A549 (cell line): ENCODE results near the gene PLIN4. TPM values are rescaled to one million over a fixed set of nuclear protein-coding genes. Genes with fewer than 3 reads are reported as not detected.

Source experiments
- ATAC-seq, 2 experiments: fragments of 200-7000 bp in 1 of 2; fragments of >200 bp in 1 of 2; cut with Nextera tagmentation in 1 of 2; cut with Tn5 transposase in 1 of 2; 3 replicates each; pipeline versions ENCODE4 v1.8.0 to v1.9.1; 2018 to 2020; ENCODE audit warnings: mild to moderate bottlenecking in 1 of 2, moderate library complexity in 1 of 2
- CTCF ChIA-PET: fragments of 300-600 bp; sonication (Branson Sonifier 250); formaldehyde crosslinking; extraction: SDS; loops from one replicate; lab custom pipeline; 2021; ENCODE audit warnings: antibody characterized with exemption, inconsistent platforms; lab: Yijun Ruan, JAX
- POLR2A ChIA-PET: fragments of 350-600 bp; formaldehyde crosslinking; extraction: SDS; loops from one replicate; lab custom pipeline; 2021; ENCODE audit warnings: antibody characterized with exemption, inconsistent platforms; lab: Yijun Ruan, JAX
- DNase-seq, 2 experiments: peaks; one replicate each; pipeline versions ENCODE4 v3.0.0 to v3.0.0-alpha.2; 2011 to 2016; ENCODE audit warnings: low read depth in 1 of 2, low spot score in 1 of 2
- FAIRE-seq: peaks from 2 replicates; lab custom pipeline; 2011; peaks lifted over from hg19 to GRCh38; lab: Jason Lieb, UNC
- H3K27ac ChIP-seq, 2 experiments: fragments of >200 bp; sonication (Bioruptor Twin); formaldehyde crosslinking; 3 replicates each; pipeline ENCODE4 v1.5.1; 2016 to 2017
- H3K4me1 ChIP-seq: fragments of >200 bp; sonication (Bioruptor Twin); formaldehyde crosslinking; 3 replicates; pipeline ENCODE4 v1.6.1; 2016
- H3K4me2 ChIP-seq: fragments of >200 bp; sonication (Bioruptor Twin); formaldehyde crosslinking; 3 replicates; pipeline ENCODE4 v1.6.1; 2016
- H3K4me3 ChIP-seq: fragments of >200 bp; sonication (Bioruptor Twin); formaldehyde crosslinking; 3 replicates; pipeline ENCODE4 v1.5.1; 2016
- H3K9me3 ChIP-seq: fragments of >200 bp; sonication (Bioruptor Twin); formaldehyde crosslinking; 3 replicates; pipeline ENCODE4 v1.6.1; 2016
- BCL3 ChIP-seq: fragments of >200 bp; sonication (Bioruptor Twin); formaldehyde crosslinking; IDR thresholded peaks from 3 replicates; pipeline ENCODE4 v1.6.1; 2016
- EP300 ChIP-seq, 2 experiments: fragments of >200 bp; sonication (Bioruptor Twin); formaldehyde crosslinking; IDR thresholded peaks; 2 replicates in 1 of 2; 3 replicates in 1 of 2; pipeline ENCODE4 v1.6.1; 2016 to 2017
- ESRRA ChIP-seq: fragments of 150-350 bp; IDR thresholded peaks from 2 replicates; pipeline ENCODE4 v1.6.1; 2014; ENCODE audit warnings: mild to moderate bottlenecking, low read length, borderline replicate concordance
- HOXB5 ChIP-seq: fragments of 250-450 bp; sonication (Bioruptor Pico); IDR thresholded peaks from 2 replicates; pipeline ENCODE4 v1.5.0; 2020; ENCODE audit warnings: mild to moderate bottlenecking, moderate library complexity
- MAFK ChIP-seq: fragments of 450-650 bp; IDR thresholded peaks from 2 replicates; pipeline ENCODE4 v1.6.1; 2014; ENCODE audit not compliant: partially characterized antibody
- MAX ChIP-seq: IDR thresholded peaks from 2 replicates; pipeline ENCODE4 v1.6.1; 2012
- MYC ChIP-seq: IDR thresholded peaks from 2 replicates; pipeline ENCODE4 v1.6.1; 2012; ENCODE audit warnings: mild to moderate bottlenecking, inconsistent platforms, low read length, improper control_type of control experiment, borderline replicate concordance
- NPAS2 ChIP-seq: fragments of 250-450 bp; sonication (Bioruptor Pico); IDR thresholded peaks from 2 replicates; pipeline ENCODE4 v1.8.0; 2022; ENCODE audit warnings: mild to moderate bottlenecking, moderate library complexity, borderline replicate concordance
- NR3C1 ChIP-seq: fragments of >200 bp; sonication (Bioruptor Twin); formaldehyde crosslinking; IDR thresholded peaks from 3 replicates; pipeline ENCODE4 v1.6.1; 2017
- PHF8 ChIP-seq: fragments of 200-600 bp; sonication (generic); IDR thresholded peaks from 2 replicates; pipeline ENCODE4 v1.6.1; 2016; ENCODE audit warnings: low read depth, mild to moderate bottlenecking, antibody characterized with exemption, moderate library complexity, borderline replicate concordance
- POLR2A ChIP-seq: IDR thresholded peaks from 2 replicates; pipeline ENCODE4 v1.6.1; 2012; ENCODE audit warnings: mild to moderate bottlenecking, low read length
- POLR2AphosphoS2 ChIP-seq: conservative IDR thresholded peaks from 2 replicates; pipeline ENCODE4 v1.6.1; 2012; ENCODE audit warnings: low read length, improper control_type of control experiment, inconsistent platforms
- RCOR1 ChIP-seq: fragments of 150-350 bp; IDR thresholded peaks from 2 replicates; pipeline ENCODE4 v1.6.1; 2014; ENCODE audit warnings: antibody characterized with exemption, low read length, low read depth
- REST ChIP-seq: fragments of 200-600 bp; sonication (generic); IDR thresholded peaks from 2 replicates; pipeline ENCODE4 v1.6.1; 2016; ENCODE audit warnings: antibody characterized with exemption, mild to moderate bottlenecking, moderate library complexity
- SREBF2 ChIP-seq: fragments of 450-650 bp; IDR thresholded peaks from 2 replicates; pipeline ENCODE4 v1.6.1; 2014; ENCODE audit warnings: mild to moderate bottlenecking, moderate library complexity
- WGBS: methylation state at CpG from one replicate; pipeline ENCODE4 v1.1.6; 2017; ENCODE audit errors: missing lambda C conversion rate; 5-methylcytosine and 5-hydroxymethylcytosine counted together
- polyA plus RNA-seq, 4 experiments: library from polyadenylated mRNA; depleted of rRNA in 3 of 4; stranded (reverse); fragments of >200 nt; fragmentation: RNase III in 1 of 4; extraction: RNeasy Plus Mini Kit Qiagen cat#74134 plus additional on column Dnase treatment in 1 of 4; gene quantifications; 2 replicates in 3 of 4; 3 replicates in 1 of 4; pipeline ENCODE4 v1.2.3, GENCODE V29; 2011 to 2017
- TF ChIP-seq, protein P1 (sequence below): fragments of 150-350 bp; IDR thresholded peaks from 2 replicates; pipeline ENCODE4 v1.6.1; 2014; ENCODE audit warnings: low read depth, mild to moderate bottlenecking, low read length
- TF ChIP-seq, protein P2 (sequence below): fragments of >200 bp; sonication (Bioruptor Twin); formaldehyde crosslinking; IDR thresholded peaks from 3 replicates; pipeline ENCODE4 v1.5.1; 2016
- TF ChIP-seq, protein P3 (sequence below): IDR thresholded peaks from 2 replicates; pipeline ENCODE4 v1.6.1; 2012; ENCODE audit warnings: low read depth, borderline replicate concordance

The PLIN4 gene
- polyA plus RNA-seq, 2 of the 4 experiments (the other 2 are of a cell fraction) = 0.04 to 0.23 TPM

DNA sequence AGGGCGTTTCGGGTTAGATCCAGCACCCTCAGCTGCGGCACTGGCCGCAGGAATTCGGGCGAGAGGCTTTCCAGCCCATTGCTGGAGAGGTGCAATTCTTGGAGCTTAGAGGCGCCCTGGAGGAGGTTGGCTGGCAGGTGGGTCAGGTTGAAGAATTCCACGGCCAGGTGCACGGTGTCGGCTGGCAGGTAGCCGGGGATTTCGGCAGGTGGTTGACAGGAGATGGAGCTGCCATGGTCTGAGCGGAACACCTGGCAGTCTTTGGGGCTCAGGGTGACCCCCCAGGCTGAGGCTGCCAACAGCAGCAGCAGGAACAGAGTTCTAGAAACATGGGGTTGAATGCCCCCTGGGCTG is 20.3 kb upstream of the PLIN4 start (continued):
- TF ChIP-seq REST (no peak), NPAS2 (no peak)

- POLR2A ChIA-PET = no interaction called here
- DNase-seq (no peak), FAIRE-seq (no peak), ATAC-seq (no peak)
- CTCF ChIA-PET = interaction anchor here (1.2 to 2.4 kb wide), 3 partner anchors 9 to 30 kb away, joined by 4 to 12 read pairs (median 4); no protein-coding TSS in a partner anchor
- Histone ChIP-seq H3K4me1 (no peaks in the 10 kb centered on the region), H3K4me2 (no peak overlapping the region), H3K4me3 (no peak overlapping the region), H3K9me3 (no peaks in the 10 kb centered on the region), H3K27ac (no peak overlapping the region)
- WGBS = 84% methylated on average over 10 of the region's 27 CpGs
- TF ChIP-seq RCOR1 (no peak), PHF8 (no peak), EP300 (IDR thresholded peaks at IDR 0.05) (no peak), POLR2A (no peak), BCL3 (no peak), MAX (no peak), SREBF2 (no peak), NR3C1 (no peak), HOXB5 (no peak), MYC (no peak), ESRRA (no peak), POLR2AphosphoS2 (no peak), MAFK (no peak)
- TF ChIP-seq, protein P1, sequence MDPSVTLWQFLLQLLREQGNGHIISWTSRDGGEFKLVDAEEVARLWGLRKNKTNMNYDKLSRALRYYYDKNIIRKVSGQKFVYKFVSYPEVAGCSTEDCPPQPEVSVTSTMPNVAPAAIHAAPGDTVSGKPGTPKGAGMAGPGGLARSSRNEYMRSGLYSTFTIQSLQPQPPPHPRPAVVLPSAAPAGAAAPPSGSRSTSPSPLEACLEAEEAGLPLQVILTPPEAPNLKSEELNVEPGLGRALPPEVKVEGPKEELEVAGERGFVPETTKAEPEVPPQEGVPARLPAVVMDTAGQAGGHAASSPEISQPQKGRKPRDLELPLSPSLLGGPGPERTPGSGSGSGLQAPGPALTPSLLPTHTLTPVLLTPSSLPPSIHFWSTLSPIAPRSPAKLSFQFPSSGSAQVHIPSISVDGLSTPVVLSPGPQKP = no peak
- TF ChIP-seq, protein P2, sequence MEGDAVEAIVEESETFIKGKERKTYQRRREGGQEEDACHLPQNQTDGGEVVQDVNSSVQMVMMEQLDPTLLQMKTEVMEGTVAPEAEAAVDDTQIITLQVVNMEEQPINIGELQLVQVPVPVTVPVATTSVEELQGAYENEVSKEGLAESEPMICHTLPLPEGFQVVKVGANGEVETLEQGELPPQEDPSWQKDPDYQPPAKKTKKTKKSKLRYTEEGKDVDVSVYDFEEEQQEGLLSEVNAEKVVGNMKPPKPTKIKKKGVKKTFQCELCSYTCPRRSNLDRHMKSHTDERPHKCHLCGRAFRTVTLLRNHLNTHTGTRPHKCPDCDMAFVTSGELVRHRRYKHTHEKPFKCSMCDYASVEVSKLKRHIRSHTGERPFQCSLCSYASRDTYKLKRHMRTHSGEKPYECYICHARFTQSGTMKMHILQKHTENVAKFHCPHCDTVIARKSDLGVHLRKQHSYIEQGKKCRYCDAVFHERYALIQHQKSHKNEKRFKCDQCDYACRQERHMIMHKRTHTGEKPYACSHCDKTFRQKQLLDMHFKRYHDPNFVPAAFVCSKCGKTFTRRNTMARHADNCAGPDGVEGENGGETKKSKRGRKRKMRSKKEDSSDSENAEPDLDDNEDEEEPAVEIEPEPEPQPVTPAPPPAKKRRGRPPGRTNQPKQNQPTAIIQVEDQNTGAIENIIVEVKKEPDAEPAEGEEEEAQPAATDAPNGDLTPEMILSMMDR = no peak
- TF ChIP-seq, protein P3, sequence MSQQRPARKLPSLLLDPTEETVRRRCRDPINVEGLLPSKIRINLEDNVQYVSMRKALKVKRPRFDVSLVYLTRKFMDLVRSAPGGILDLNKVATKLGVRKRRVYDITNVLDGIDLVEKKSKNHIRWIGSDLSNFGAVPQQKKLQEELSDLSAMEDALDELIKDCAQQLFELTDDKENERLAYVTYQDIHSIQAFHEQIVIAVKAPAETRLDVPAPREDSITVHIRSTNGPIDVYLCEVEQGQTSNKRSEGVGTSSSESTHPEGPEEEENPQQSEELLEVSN = no peak
These were observed 19.8 kb upstream of the PLIN4 start for GRCh38 chr19:4537953-4538600.
